ENCODE data around the gene FCGR2B.
"Not testable (repeated sequence)": the region's sequence is repeated elsewhere in the genome, so short reads cannot be mapped to it uniquely, and the experiment has no call there.

Gene FCGR2B

DNA sequence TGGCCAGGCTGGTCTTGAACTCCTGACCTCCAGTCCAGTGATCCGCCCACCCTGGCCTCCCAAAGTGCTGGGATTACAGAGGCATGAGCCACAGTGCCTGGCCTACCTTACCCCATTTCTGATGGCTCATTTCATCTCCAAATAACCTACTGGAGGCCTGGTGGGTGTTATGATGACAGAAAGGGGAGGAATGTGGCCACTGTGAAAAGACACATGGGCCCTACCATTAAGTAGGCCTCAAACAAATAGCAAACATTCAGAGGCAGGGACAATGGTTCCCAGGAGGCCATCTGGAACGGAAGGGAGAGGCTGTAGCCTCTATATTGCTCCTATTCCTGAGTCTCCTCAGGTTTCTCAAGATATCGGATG, 43.2 kb downstream of the FCGR2B start:
- DNase-seq (ENCODE audit: low read depth) = no peak

DNA sequence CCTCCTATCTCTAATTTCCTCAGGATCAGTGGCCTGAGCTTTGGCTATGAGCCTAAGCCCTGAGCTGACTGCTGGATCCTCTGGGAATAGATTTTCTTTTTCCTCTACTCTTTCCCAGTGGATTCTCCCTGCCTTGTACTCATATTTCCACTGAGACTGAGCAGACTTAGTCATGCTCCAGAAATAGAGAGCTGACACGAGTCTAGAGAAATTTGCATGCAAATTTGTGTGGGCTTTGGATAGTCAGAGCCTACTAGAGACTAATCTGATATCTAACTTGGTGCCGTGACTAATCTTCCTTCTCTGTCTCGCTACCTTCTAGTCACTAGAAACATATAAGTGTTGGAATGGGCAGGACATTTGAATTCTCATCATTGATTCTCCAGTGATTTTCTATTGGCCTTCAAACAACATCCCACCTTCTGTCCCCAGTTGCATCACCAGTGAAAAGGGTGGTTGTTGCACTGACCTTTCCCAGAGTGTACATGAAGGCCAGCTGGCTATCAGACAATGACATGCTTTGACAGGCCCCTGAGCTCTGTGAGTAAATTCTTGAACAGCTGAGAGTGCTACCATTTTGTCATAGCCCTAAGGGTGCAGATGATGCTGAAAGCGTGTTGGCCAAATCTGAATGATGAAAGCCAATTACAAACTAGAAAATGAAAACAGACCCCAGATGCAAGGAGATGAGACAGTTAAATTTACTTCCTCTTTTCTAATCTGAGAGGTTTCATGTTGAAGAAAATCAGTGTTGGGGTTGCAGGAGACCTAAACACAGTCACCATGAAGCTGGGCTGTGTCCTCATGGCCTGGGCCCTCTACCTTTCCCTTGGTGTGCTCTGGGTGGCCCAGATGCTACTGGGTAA, 43.8 kb downstream of the FCGR2B start, which contains the start of gene FCRLA:
Gene FCRLA (plus strand): TSS at position 748 of the 866 bp plus-strand sequence. CDS start 36 bp downstream, at position 784.
- DNase-seq (ENCODE audit: low read depth) = no peak

DNA sequence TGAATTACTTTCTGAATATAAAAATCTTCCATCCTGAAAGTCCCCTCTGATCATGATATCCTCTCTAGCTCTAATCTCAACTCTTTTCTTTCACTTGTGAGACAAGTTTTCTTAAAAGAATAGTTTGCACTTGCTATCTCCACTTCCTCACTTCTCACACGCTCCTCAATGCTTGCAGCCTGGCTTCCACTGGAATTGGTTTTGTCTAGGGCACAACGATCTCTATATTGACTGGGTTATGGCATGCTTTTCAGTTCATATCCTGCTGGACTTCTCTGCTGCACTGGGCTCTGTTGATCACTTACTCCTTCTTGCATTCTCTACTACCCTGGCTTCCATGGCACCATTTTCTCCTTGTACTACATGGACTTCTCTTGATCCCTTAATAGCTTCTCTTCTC, 44.6 kb downstream of the FCGR2B start:
- DNase-seq (ENCODE audit: low read depth) = no peak

DNA sequence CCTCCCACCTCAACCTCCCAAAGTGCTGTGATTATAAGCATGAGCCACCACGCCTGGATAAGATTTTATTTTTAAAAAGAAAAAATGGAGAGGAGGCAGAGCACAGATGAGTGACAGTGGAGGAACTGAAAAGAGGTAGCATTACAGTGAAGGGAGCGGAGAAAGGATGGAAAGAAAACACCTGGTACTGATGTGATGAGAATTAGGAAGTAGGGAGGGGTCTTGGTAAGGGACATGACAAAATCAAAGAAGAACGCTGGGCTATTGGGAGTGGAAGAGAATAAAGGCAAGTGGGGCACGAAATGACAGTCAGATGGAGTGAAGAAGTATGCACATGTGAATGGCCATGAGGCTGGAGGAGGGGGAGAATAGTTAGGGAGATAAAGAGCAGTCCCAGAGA, 46.4 kb downstream of the FCGR2B start:
- no peak for DNase-seq (ENCODE audit: low read depth)

DNA sequence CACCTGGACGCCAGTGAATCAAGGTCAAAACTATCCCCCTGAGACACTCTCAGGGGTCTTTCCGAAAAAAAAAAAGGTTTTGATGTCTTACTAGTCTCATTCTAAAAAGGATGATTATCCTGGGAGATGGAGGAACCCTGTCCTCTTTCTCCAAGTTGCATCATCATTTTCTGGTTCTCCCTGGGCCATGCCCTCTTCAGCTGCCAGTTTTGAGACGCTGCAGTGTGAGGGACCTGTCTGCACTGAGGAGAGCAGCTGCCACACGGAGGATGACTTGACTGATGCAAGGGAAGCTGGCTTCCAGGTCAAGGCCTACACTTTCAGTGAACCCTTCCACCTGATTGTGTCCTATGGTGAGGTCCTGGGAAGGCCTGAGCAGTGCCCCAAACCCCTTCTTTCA, 47.6 kb downstream of the FCGR2B start:
- no peak for DNase-seq (ENCODE audit: low read depth)

DNA sequence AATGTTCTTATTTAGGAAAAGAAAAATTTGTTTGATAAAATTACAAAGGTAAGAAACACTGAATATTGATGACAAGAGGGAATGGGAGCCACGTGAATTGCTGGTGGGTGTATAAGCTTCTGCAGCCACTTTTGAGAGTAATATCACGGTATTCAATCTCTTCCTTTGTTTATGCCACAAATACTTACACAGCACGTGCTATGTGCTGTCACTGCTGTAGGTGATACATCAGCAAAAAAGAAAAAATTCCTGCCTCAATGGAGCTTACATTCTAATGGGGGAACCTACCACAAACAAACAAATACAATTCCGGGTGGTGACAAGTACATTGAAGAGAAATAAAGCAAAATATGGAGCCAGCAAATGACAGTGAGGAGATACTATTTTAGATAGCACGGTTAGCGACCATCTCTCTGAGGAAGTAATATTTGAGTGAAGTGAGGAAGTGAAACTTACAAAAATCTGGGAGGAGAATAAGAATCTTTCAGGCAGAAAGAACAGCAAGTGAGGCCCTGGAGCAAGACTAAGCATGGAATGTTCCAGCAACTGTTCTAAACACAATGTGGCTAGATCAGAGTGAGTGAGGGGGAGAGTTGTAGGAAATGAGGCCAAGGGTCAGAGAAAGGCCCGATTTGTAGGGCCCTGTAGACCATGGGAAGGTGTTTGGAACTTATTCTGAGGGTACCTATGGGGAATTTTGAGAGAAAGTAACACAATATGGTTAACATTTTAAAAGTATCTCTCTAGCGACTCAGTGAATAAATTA, 55.8 kb downstream of the FCGR2B start:
- no peak for DNase-seq (ENCODE audit: low read depth)

DNA sequence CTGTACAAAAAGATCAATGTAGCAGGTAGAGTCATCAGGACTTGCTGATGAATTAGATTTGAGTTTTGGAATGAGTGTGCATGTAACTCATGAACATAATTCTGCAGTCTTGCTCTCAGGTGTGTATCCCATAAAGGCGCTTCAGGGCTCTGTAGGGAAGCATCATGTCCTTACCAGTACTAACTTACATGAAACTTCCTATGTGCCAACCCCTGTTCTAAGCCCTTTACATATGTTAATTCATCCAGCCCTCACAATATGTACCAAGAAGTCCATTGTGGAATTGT, 56.3 kb downstream of the FCGR2B start:
- no peak for DNase-seq (ENCODE audit: low read depth)

DNA sequence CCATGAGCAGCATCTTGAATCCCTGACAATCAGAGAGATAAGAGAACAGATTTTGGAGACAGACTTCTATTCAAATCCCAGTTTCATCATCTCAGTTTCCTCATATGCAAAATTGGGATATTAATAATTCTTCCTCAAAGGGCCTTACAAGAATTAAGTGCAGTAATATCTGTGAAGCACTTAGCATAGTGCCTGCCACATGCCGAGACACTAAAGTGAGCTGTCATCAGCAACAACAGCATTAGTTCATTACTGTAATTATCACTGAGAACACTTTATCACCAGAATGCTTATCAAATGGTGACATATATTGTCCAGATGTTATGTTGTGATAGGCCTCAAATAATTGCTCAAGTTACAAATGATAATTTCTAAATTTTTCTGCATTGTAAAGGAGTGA, 57.5 kb downstream of the FCGR2B start:
- DNase-seq (ENCODE audit: low read depth) = no peak

DNA sequence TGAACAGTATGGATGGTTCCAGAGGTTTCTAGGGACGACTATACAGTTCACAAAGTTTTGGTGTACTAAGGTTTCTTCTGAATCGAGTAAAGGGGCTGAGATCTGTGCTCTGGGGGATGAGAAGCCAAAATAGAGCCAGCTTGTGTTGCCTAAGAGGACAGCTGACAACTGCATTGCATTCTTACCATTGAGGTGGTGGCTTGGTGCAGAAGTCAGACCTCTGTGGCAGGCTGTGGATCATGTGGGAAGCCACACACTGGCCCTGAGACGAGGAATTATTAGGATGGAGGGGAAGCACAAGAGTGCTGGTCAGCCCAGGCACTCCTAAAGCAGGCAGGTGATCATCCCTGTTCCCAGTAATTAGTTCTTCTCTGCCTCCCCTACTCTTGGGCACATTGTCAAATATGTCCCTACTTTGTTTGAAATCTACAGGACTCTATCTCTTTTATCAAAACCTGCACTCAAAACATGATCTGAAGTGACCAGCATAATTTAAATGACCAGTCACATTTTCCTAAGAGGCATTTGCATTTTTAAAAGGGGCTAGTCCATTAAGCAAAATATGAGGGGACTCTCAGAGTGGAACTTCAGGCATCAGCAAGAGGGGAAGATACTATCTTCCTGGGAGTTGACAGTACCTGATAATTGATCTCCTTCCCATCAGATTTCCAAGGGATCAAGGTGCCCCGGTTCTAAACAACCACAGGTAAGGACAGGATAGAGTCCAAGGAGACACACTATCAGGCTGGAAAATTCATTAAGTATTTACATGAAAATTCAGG, 58.2 kb downstream of the FCGR2B start, which contains the start of gene FCRLB:
Gene FCRLB (plus strand): TSS at position 589 of the 782 bp plus-strand sequence. CDS start 1,129 bp downstream, outside the sequence.
- no peak for DNase-seq (ENCODE audit: low read depth)

DNA sequence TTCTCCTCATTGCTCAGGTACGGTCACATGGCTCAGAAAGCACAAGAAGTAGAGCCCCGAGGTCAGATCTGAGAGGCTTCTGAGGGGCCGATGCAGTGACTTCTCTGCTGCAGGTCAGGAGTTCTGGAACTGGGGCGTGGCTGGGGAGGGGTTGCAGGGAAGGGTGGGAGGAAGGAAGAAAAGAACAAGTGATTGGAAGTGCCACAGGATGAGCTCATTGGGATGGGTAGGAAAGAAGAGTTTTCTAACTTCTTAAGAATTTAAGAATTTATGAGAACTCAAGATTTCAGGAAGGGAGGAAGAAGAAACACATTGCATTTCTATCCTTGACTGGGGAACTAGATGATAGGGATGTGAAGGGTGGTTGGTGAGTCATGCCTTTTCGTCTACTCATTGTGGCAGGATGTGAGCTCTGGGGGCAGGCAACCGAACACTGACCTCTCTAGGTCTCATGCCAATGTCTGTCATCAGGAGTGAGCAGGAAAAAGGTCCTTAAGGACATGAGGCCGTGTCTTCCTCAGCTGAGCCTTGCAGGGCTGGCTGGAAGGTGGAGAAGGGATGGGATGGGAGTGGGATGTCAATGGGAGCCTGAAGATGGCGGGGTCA, 58.9 kb downstream of the FCGR2B start:
- no peak for DNase-seq (ENCODE audit: low read depth)

DNA sequence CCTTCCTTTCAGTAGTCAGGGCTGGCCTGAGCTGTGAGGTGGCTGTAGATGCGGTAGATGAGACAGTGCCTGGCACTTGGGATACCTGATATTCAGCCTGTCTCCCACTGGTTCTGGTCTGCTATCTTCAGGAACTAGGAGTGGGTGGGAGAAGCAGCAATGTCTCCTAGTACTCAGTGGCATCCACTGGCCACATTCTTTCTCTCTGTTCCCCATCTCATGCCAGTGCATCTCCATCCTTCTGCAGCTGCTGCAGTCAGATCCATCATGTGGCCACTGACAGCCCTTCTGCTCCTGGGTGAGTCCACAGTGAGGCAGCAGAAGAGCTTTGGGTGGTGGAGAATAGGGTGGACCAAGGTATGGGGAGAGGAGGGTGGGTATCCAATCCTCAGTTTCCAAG, 59.5 kb downstream of the FCGR2B start:
- no peak for DNase-seq (ENCODE audit: low read depth)

DNA sequence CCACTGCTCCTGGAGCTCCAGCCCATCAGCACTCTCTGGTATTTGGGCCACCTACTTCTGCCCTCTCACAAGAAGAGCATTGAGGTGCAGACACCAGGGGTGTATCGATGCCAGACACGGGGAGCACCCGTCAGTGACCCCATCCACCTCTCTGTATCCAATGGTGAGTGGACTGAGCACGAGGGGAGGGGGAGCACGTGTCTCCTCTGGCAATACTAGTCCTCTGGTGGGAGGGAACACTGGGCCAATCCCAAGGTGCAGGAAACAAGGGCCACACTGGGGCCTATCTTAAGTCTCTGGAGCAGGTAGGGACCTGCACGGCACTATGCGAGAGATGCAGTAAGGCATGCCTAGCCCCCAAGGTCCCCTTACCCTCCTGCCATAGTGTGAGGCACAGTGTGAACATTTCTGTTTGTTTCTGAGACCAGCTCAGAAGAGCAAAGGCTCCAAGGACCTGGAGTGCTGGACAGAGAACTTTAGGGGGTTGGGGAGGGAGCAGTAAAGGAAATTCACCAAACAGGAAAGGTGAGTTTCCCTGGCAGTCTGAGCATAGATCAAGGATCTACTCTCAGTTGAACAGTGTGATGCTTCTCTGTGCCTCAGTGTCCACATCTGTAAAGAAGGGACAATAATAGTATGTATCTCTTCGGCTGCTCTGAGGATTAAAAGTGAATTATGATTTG, 60.7 kb downstream of the FCGR2B start:
- no peak for DNase-seq (ENCODE audit: low read depth)

DNA sequence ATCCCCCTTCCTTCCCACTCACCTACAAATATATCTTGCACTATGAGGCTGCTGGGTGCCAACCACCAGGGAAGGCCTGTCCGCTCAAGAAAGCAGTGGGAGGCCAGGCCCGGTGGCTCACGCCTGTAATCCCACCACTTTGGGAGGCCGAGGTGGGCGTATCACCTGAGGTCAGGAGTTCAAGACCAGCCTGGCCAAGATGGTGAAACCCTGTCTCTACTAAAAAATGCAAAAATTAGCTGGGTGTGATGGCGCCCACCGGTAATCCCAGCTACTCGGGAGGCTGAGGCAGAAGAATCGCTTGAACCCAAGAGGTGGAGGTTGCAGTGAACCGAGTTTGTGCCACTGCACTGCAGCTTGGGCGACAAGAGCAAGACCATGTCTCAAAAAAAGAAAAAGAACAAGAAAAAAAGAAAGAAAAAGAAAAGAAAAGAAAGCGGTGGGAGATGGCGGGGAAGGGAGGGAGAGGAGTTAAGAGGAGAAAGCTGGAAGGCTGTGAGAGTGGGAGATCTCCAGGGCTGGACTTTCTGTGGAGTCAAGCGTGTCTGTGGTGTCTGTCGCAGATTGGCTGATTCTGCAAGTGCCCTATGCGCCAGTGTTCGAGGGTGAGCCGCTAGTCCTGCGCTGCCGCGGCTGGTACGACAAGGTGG, 62.4 kb downstream of the FCGR2B start:
- DNase-seq (ENCODE audit: low read depth) = not testable (repeated sequence)

DNA sequence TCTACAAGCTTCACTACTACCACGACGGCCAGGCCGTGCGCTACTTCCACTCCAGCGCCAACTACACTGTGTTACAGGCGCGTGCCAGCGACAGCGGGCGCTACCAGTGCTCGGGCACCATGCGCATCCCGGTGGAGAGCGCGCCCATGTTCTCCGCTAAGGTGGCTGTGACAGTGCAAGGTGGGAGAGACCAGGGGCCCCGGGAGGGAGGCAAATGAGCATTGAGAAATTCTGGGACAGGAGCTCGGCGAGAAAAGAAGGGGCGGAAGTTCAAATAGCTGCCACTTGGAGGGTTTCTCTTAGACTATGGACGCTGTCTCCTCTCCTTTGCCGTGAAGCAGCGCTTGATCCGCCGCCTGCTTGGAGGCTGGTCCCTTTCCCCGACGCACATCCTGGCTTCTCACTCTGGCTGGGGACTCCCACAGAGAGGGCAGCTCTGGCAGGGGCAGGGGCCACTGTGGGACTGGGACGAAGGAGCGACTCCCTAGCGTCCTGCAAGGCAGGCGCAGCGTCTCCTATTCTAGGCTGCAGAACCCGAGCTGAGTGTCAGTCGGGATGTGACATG, 63.0 kb downstream of the FCGR2B start:
- peak; percentile 7 for DNase-seq (ENCODE audit: low read depth)

DNA sequence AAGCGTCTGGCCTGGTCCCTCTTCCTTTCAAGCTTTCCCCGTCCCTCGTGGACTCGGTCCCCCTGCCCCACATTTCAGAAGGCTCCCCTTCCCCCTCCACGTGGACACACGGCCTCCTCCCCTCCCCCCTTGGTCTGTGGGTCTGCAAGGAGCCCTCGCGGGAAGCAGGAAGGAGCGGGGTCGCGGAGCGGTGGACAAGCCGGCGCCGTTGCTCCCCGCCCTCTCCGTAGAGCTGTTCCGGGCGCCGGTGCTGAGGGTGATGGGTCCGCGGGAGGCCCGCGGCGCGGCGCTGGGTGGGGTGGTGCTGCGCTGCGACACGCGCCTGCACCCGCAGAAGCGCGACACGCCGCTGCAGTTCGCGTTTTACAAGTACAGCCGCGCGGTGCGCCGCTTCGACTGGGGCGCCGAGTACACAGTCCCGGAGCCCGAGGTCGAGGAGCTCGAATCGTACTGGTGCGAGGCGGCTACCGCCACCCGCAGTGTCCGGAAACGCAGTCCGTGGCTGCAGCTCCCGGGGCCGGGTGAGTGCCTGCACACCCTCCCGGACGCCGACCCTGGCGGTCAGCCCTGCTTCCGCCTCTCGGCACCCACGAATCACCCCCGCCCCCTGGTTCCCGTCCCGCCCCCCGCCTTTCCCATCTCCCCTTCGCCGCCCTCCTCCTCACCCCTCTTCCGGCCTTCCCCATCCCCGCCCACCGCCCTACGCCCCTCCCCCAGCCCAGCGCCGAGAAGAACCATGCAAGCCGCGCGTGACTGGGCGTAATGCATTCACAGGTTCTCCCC, 63.7 kb downstream of the FCGR2B start:
- peak; percentile 46 for DNase-seq (ENCODE audit: low read depth)

DNA sequence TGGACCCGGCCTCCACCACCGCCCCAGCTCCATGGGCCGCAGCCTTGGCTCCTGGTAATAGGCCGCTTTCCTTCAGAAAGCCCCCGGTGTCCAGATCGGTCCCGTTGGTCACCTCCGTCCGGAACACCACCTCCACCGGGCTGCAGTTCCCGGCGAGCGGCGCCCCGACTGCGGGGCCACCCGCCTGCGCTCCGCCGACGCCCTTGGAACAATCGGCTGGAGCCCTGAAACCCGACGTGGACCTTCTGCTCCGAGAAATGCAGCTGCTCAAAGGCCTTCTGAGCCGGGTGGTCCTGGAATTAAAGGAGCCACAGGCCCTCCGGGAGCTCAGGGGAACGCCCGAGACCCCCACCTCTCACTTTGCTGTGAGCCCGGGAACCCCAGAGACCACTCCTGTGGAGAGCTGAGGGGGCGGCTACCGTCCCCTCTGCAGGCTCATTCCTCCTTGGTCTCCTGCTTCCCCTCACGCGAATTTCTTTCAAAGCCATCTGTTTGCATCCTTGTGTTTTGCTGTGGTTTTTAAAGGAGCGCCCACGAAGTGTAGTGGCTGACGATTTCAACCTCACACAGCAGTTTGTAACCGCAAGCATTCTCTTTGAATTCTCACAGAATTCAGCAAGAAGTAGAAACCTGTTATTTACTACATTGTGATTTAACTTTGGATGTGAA, 64.4 kb downstream of the FCGR2B start:
- DNase-seq (ENCODE audit: low read depth) = no peak
